MM.1S (cell line): Measurements from ENCODE around the gene ROPN1L.

ENCODE experiments used
- DNase-seq: peaks from one replicate; pipeline ENCODE4 v3.0.0-alpha.2; 2015
- H2AFZ ChIP-seq: fragments of 300-600 bp; sonication (generic); 2 replicates; pipeline ENCODE4 v1.6.0; 2016; ENCODE audit warnings: antibody characterized with exemption, low read length
- H3F3A ChIP-seq: fragments of 300-600 bp; sonication (generic); 2 replicates; pipeline ENCODE4 v1.6.1; 2016; ENCODE audit warnings: mild to moderate bottlenecking, antibody characterized with exemption, low read length, moderate library complexity, mixed read lengths; ENCODE audit not compliant: insufficient read depth
- H3K27ac ChIP-seq: fragments of 300-600 bp; sonication (generic); 2 replicates; pipeline ENCODE4 v1.5.1; 2016; ENCODE audit warnings: mild to moderate bottlenecking, low read length
- H3K27me3 ChIP-seq: fragments of 300-600 bp; sonication (generic); replicated peaks from 2 replicates; pipeline ENCODE4 v1.6.0; 2016; ENCODE audit warnings: low read length; ENCODE audit not compliant: insufficient read depth
- H3K36me3 ChIP-seq: fragments of 300-600 bp; sonication (generic); replicated peaks from 2 replicates; pipeline ENCODE4 v1.6.1; 2016; ENCODE audit warnings: mild to moderate bottlenecking, low read length, mixed read lengths; ENCODE audit not compliant: insufficient read depth
- H3K4me1 ChIP-seq: fragments of 300-600 bp; sonication (generic); 2 replicates; pipeline ENCODE4 v1.6.1; 2016; ENCODE audit warnings: low read length, mixed read lengths
- H3K4me2 ChIP-seq: fragments of 300-600 bp; sonication (generic); 2 replicates; pipeline ENCODE4 v1.6.0; 2016; ENCODE audit warnings: low read depth, low read length
- H3K4me3 ChIP-seq: fragments of 300-600 bp; sonication (generic); 2 replicates; pipeline ENCODE4 v1.5.1; 2016; ENCODE audit warnings: low read length, mixed read lengths
- H3K79me2 ChIP-seq: fragments of 300-600 bp; sonication (generic); 2 replicates; pipeline ENCODE4 v1.6.1; 2016; ENCODE audit warnings: mixed run types, low read length, mixed read lengths
- H3K9ac ChIP-seq: fragments of 300-600 bp; sonication (generic); 2 replicates; pipeline ENCODE4 v1.6.1; 2016; ENCODE audit warnings: low read length, mixed read lengths
- H3K9me2 ChIP-seq: fragments of 300-600 bp; sonication (generic); replicated peaks from 2 replicates; pipeline ENCODE4 v1.6.1; 2016; ENCODE audit warnings: mild to moderate bottlenecking, low read length, mixed read lengths; ENCODE audit not compliant: insufficient read depth
- H3K9me3 ChIP-seq: fragments of 300-600 bp; sonication (generic); replicated peaks from 2 replicates; pipeline ENCODE4 v1.6.1; 2016; ENCODE audit warnings: mild to moderate bottlenecking, low read length, mixed read lengths; ENCODE audit not compliant: insufficient read depth
- H4K20me1 ChIP-seq: fragments of 300-600 bp; sonication (generic); 2 replicates; pipeline ENCODE4 v1.6.1; 2016; ENCODE audit warnings: mild to moderate bottlenecking, low read length, moderate library complexity, mixed read lengths; ENCODE audit not compliant: insufficient read depth
- EZH2 ChIP-seq: fragments of 300-600 bp; sonication (generic); optimal IDR thresholded peaks from 2 replicates; pipeline ENCODE3; 2017; ENCODE audit warnings: low read depth, mild to moderate bottlenecking, antibody characterized with exemption, low read length, mixed read lengths
- EZH2phosphoT487 ChIP-seq: fragments of 300-600 bp; sonication (generic); IDR thresholded peaks from 2 replicates; pipeline ENCODE4 v1.6.1; 2018; ENCODE audit warnings: antibody characterized with exemption, low read length
- TF ChIP-seq, protein P1 (sequence below): fragments of 300-600 bp; sonication (generic); IDR thresholded peaks from 2 replicates; pipeline ENCODE4 v1.5.1; 2016; ENCODE audit warnings: antibody characterized with exemption, low read length, mixed read lengths

The ROPN1L gene

DNA sequence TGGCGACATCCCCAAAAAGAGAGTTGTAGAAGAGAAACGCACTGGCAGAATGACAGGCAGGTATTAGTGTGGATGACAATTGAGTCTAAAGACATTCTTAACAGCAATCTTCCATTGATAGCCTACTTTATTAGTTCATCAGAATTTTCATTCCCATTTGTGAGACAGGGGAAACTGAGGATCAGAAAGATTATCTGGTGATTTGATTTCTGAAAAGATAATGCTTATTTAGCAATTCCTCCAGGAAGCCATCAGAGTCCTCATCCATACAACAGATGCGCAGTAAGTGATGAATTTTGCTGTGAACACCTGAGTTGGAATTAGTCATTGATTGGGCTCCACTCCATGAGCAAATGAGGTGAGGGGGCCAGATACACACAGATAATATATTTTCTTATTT lies 64.9 kb downstream of the ROPN1L start:
- H3K4me3 ChIP-seq, result no peak overlapping the region
- H2AFZ ChIP-seq, result no peak overlapping the region
- no peak overlapping the region for H3K4me2 ChIP-seq
- H3K9me3 ChIP-seq, result no peaks in the 10 kb centered on the region
- no peaks in the 10 kb centered on the region for H3K4me1 ChIP-seq
- no peaks in the 10 kb centered on the region for H4K20me1 ChIP-seq
- H3K79me2 ChIP-seq, result no peaks in the 10 kb centered on the region
- H3F3A ChIP-seq, result no peaks in the 10 kb centered on the region
- H3K27ac ChIP-seq, result no peak overlapping the region
- no peaks in the 10 kb centered on the region for H3K36me3 ChIP-seq
- DNase-seq, result no peak
- no peaks in the 10 kb centered on the region for H3K9me2 ChIP-seq
- no peak overlapping the region for H3K9ac ChIP-seq
- no peaks in the 10 kb centered on the region for H3K27me3 ChIP-seq
- TF ChIP-seq EZH2 (no peak), EZH2phosphoT487 (no peak)
- TF ChIP-seq, protein P1, sequence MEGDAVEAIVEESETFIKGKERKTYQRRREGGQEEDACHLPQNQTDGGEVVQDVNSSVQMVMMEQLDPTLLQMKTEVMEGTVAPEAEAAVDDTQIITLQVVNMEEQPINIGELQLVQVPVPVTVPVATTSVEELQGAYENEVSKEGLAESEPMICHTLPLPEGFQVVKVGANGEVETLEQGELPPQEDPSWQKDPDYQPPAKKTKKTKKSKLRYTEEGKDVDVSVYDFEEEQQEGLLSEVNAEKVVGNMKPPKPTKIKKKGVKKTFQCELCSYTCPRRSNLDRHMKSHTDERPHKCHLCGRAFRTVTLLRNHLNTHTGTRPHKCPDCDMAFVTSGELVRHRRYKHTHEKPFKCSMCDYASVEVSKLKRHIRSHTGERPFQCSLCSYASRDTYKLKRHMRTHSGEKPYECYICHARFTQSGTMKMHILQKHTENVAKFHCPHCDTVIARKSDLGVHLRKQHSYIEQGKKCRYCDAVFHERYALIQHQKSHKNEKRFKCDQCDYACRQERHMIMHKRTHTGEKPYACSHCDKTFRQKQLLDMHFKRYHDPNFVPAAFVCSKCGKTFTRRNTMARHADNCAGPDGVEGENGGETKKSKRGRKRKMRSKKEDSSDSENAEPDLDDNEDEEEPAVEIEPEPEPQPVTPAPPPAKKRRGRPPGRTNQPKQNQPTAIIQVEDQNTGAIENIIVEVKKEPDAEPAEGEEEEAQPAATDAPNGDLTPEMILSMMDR, result no peak

- Histone ChIP-seq H3K79me2 (no peaks in the 10 kb centered on the region), H3K27me3 (no peaks in the 10 kb centered on the region), H3K9me2 (no peaks in the 10 kb centered on the region), H3K27ac (no peak overlapping the region), H3K9ac (no peak overlapping the region), H3K4me2 (no peak overlapping the region), H3K4me1 (no peaks in the 10 kb centered on the region), H3K4me3 (no peak overlapping the region), H3K9me3 (no peaks in the 10 kb centered on the region), H4K20me1 (no peaks in the 10 kb centered on the region), H2AFZ (no peak overlapping the region), H3K36me3 (no peaks in the 10 kb centered on the region), H3F3A (no peaks in the 10 kb centered on the region)
- TF ChIP-seq EZH2 (no peak), EZH2phosphoT487 (no peak)
- TF ChIP-seq, protein P1, result no peak
- DNase-seq, result no peak
Observed at GRCh38 chr5:10507575-10508096, 66.0 kb downstream of the ROPN1L start.

- H3K4me3 ChIP-seq, result no peak overlapping the region
Observed at GRCh38 chr5:10509575-10509974, 67.9 kb downstream of the ROPN1L start.

More at GRCh38 chr5:10509575-10509974, 67.9 kb downstream of the ROPN1L start:
- Histone ChIP-seq H3K4me1 (no peaks in the 10 kb centered on the region), H2AFZ (no peak overlapping the region), H3K27ac (no peak overlapping the region), H3K79me2 (no peaks in the 10 kb centered on the region), H3K9me3 (no peaks in the 10 kb centered on the region), H3K4me2 (no peak overlapping the region), H3K9me2 (no peaks in the 10 kb centered on the region), H3F3A (no peaks in the 10 kb centered on the region), H3K9ac (no peak overlapping the region), H3K36me3 (no peaks in the 10 kb centered on the region), H4K20me1 (no peaks in the 10 kb centered on the region), H3K27me3 (no peaks in the 10 kb centered on the region)
- TF ChIP-seq, protein P1, result no peak
- TF ChIP-seq EZH2phosphoT487 (no peak), EZH2 (no peak)
- no peak for DNase-seq
